K562 (cell line): ENCODE measurements around the gene YARS1. TPM values are rescaled to one million over a fixed set of nuclear protein-coding genes. Genes with fewer than 3 reads are reported as not detected.

Experiments
- ATF1 ChIP-seq, 2 experiments: fragments of 450-650 bp in 1 of 2; IDR thresholded peaks; 2 replicates each; pipeline ENCODE4 v1.6.1; 2016; ENCODE audit warnings: missing compliant biosample characterization in 1 of 2, missing genetic modification characterization in 1 of 2
- BHLHE40 ChIP-seq: IDR thresholded peaks from 2 replicates; pipeline ENCODE4 v1.6.1; 2011; ENCODE audit warnings: low read length, improper control_type of control experiment
- CBFB ChIP-seq: sonication (generic); formaldehyde crosslinking; IDR thresholded peaks from 2 replicates; pipeline ENCODE4 v1.4.0; 2020; ENCODE audit warnings: mild to moderate bottlenecking, missing genetic modification reagents
- CREB1 ChIP-seq, 2 experiments: sonication (generic) in 1 of 2; formaldehyde crosslinking in 1 of 2; IDR thresholded peaks; 2 replicates each; pipeline versions ENCODE4 v1.6.1 to v1.8.0; 2012 to 2022; ENCODE audit warnings: inconsistent platforms in 1 of 2, mild to moderate bottlenecking in 1 of 2, missing genetic modification reagents in 1 of 2, moderate library complexity in 1 of 2
- EGR1 ChIP-seq: fragments of 450-650 bp; conservative IDR thresholded peaks from 2 replicates; pipeline ENCODE4 v1.6.1; 2017; ENCODE audit warnings: mild to moderate bottlenecking
- NUFIP1 ChIP-seq: fragments of 450-650 bp; IDR thresholded peaks from 2 replicates; pipeline ENCODE4 v1.6.1; 2018; ENCODE audit not compliant: partially characterized antibody
- SMAD2 ChIP-seq: fragments of 150-350 bp; IDR thresholded peaks from 2 replicates; pipeline ENCODE4 v1.6.1; 2014; ENCODE audit warnings: low read depth, mild to moderate bottlenecking, low read length
- SMARCE1 ChIP-seq: fragments of 450-650 bp; IDR thresholded peaks from 2 replicates; pipeline ENCODE4 v1.7.1; 2016; ENCODE audit warnings: mild to moderate bottlenecking
- TCFL5 ChIP-seq: fragments of 250-450 bp; sonication (Bioruptor Pico); conservative IDR thresholded peaks from 2 replicates; pipeline ENCODE4 v1.6.1; 2021; ENCODE audit warnings: mild to moderate bottlenecking, moderate library complexity, matching md5 sums
- ZFP30 ChIP-seq: fragments of 250-450 bp; sonication (Bioruptor Pico); IDR thresholded peaks from 2 replicates; pipeline ENCODE4 v1.8.0; 2022; ENCODE audit warnings: moderate library complexity, mild to moderate bottlenecking, inconsistent platforms, borderline replicate concordance
- ZNF282 ChIP-seq: sonication (generic); formaldehyde crosslinking; IDR thresholded peaks from 2 replicates; pipeline ENCODE4 v1.8.1; 2023; ENCODE audit warnings: missing genetic modification reagents
- polyA plus RNA-seq, 8 experiments: library from polyadenylated mRNA; depleted of rRNA in 4 of 8; stranded (reverse) in 5 of 8; unstranded in 3 of 8; fragments of >200 nt; fragmentation: Nextera tagmentation in 2 of 8; fragmentation: Illumina TruSeq in 1 of 8; extraction: Ambion mirVana in 2 of 8; extraction: Trizol in 1 of 8; gene quantifications; 2 replicates each; pipeline versions ENCODE4 v1.2.1 to v1.2.3, GENCODE V29; 2011 to 2014; ENCODE audit warnings: inconsistent platforms in 1 of 8, missing spikeins in 1 of 8
- total RNA-seq, 7 experiments: library from RNA; depleted of rRNA in 6 of 7; stranded (reverse); fragments of >200 nt in 6 of 7; fragmentation: Illumina TruSeq in 2 of 7; extraction: Trizol in 2 of 7; gene quantifications; 2 replicates each; pipeline versions ENCODE4 v1.2.1 to v1.2.3, GENCODE V29; 2011 to 2021; ENCODE audit warnings: low replicate concordance in 1 of 7
- TF ChIP-seq, protein P1 (sequence below): fragments of 450-650 bp; IDR thresholded peaks from 2 replicates; pipeline ENCODE4 v1.6.1; 2018; ENCODE audit warnings: mild to moderate bottlenecking, low read depth; ENCODE audit not compliant: partially characterized antibody
- TF ChIP-seq, protein P2 (sequence below): sonication (generic); formaldehyde crosslinking; IDR thresholded peaks from 2 replicates; pipeline ENCODE4 v1.4.0; 2020; ENCODE audit warnings: mild to moderate bottlenecking, missing genetic modification reagents
- TF ChIP-seq, protein P3 (sequence below): fragments of 250-450 bp; sonication (Bioruptor Pico); IDR thresholded peaks from 2 replicates; pipeline ENCODE4 v1.5.0; 2021
- TF ChIP-seq, protein P4 (sequence below), 2 experiments: fragments of 450-650 bp in 1 of 2; sonication (generic) in 1 of 2; formaldehyde crosslinking in 1 of 2; IDR thresholded peaks in 1 of 2; conservative IDR thresholded peaks in 1 of 2; 2 replicates each; pipeline versions ENCODE4 v1.6.1 to v1.8.1; 2016 to 2023; ENCODE audit warnings: mild to moderate bottlenecking in 2 of 2, moderate library complexity in 2 of 2, inconsistent platforms in 1 of 2, missing genetic modification reagents in 1 of 2
- TF ChIP-seq, protein P5 (sequence below): fragments of 250-450 bp; sonication (Bioruptor Pico); IDR thresholded peaks from 2 replicates; pipeline ENCODE4 v1.8.0; 2021; ENCODE audit warnings: borderline replicate concordance, mild to moderate bottlenecking, moderate library complexity; ENCODE audit not compliant: poor library complexity, severe bottlenecking

The YARS1 gene
- total and polyA plus RNA-seq, 9 of the 15 experiments (the other 6 are each of a cell fraction or from before 2014, with no cell fraction given) = 66.2 to 336 (median 201) TPM

DNA sequence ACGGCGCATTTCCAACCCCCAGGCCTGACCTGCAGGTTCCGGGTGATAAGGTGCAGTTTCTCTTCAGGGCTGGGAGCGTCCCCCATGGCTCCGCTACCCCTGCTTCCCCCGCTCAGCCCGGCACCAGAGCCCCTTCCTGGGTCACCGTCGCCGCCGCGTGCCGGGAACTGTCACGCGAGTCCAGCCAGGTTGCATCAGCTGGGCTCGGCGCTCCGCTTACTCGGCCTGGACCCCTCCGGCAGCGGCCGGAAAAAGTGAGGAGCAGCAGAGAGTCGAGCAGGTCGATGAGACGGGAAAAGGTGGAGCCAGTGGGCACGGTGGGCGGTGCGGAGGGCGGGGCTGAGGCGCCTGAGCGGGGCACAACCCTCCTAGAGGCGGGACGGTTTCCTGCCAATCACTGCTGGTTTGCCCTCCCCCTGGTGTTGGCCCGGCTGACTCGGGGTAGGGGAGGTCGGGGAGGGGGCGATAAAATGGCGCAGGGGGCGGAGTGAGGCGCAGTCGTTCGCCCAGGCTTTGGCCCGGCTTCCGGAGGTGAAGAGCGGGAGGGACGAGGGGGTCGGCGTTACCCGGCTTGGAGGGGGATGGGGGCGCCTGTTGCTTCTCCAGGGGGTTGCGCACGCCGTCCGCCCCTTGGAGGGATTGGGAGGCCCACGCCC lies at the start of gene YARS1, which contains the start of gene S100PBP (continued):
- TF ChIP-seq, protein P1, sequence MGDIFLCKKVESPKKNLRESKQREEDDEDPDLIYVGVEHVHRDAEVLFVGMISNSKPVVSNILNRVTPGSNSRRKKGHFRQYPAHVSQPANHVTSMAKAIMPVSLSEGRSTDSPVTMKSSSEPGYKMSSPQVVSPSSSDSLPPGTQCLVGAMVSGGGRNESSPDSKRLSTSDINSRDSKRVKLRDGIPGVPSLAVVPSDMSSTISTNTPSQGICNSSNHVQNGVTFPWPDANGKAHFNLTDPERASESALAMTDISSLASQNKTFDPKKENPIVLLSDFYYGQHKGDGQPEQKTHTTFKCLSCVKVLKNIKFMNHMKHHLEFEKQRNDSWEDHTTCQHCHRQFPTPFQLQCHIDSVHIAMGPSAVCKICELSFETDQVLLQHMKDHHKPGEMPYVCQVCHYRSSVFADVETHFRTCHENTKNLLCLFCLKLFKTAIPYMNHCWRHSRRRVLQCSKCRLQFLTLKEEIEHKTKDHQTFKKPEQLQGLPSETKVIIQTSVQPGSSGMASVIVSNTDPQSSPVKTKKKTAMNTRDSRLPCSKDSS = no peak
- TF ChIP-seq EGR1 (peak; percentile 50), ZNF282 (CRISPR knock-in tag) (no peak; the same call in 1 of the 2 replicates), NUFIP1 (peak; percentile 42), CREB1 (IDR thresholded peaks at IDR 0.05) (peak; percentile 75), CREB1 (CRISPR knock-in tag; IDR thresholded peaks at IDR 0.05) (peak; percentile 91), SMAD2 (no peak; the same call in 1 of the 2 replicates), CBFB (CRISPR knock-in tag) (no peak), ZFP30 (CRISPR knock-in tag) (no peak), BHLHE40 (peak; percentile 100), SMARCE1 (no peak), TCFL5 (no peak), ATF1 (CRISPR knock-in tag; IDR thresholded peaks at IDR 0.05) (0 out of 2 replicates have a peak, but pooled peaks have one; percentile 12), ATF1 (tag; IDR thresholded peaks at IDR 0.05) (peak; percentile 81)
- TF ChIP-seq, protein P2, sequence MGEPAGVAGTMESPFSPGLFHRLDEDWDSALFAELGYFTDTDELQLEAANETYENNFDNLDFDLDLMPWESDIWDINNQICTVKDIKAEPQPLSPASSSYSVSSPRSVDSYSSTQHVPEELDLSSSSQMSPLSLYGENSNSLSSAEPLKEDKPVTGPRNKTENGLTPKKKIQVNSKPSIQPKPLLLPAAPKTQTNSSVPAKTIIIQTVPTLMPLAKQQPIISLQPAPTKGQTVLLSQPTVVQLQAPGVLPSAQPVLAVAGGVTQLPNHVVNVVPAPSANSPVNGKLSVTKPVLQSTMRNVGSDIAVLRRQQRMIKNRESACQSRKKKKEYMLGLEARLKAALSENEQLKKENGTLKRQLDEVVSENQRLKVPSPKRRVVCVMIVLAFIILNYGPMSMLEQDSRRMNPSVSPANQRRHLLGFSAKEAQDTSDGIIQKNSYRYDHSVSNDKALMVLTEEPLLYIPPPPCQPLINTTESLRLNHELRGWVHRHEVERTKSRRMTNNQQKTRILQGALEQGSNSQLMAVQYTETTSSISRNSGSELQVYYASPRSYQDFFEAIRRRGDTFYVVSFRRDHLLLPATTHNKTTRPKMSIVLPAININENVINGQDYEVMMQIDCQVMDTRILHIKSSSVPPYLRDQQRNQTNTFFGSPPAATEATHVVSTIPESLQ (CRISPR knock-in tag) = no peak; the same call in 1 of the 2 replicates
- TF ChIP-seq, protein P3, sequence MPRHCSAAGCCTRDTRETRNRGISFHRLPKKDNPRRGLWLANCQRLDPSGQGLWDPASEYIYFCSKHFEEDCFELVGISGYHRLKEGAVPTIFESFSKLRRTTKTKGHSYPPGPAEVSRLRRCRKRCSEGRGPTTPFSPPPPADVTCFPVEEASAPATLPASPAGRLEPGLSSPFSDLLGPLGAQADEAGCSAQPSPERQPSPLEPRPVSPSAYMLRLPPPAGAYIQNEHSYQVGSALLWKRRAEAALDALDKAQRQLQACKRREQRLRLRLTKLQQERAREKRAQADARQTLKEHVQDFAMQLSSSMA (CRISPR knock-in tag) = no peak
- TF ChIP-seq, protein P4, sequence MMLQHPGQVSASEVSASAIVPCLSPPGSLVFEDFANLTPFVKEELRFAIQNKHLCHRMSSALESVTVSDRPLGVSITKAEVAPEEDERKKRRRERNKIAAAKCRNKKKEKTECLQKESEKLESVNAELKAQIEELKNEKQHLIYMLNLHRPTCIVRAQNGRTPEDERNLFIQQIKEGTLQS (IDR thresholded peaks at IDR 0.05) = peak; percentile 100
- TF ChIP-seq, protein P4 (CRISPR knock-in tag; conservative IDR thresholded peaks at IDR 0.05) = peak; percentile 100
- TF ChIP-seq, protein P5, sequence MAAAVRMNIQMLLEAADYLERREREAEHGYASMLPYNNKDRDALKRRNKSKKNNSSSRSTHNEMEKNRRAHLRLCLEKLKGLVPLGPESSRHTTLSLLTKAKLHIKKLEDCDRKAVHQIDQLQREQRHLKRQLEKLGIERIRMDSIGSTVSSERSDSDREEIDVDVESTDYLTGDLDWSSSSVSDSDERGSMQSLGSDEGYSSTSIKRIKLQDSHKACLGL (CRISPR knock-in tag) = peak; percentile 95
